ENCODE measurements around the gene SLC9A5.

GRCh38 chr16:67246081-67246755, 2.6 kb upstream of the SLC9A5 start:
- TF ChIP-seq CTCF (IDR thresholded peaks at IDR 0.05; ENCODE audit: low read depth, low read length) (peak; percentile 55), POLR2A (IDR thresholded peaks at IDR 0.05; ENCODE audit: extremely low read depth, insufficient read length) (no peak)

Measured in NB4 (cell line).